C4-2B (cell line): ENCODE measurements around the gene ALDH9A1.

Experiments
- ZFX ChIP-seq: fragments of 450-650 bp; IDR thresholded peaks from 2 replicates; pipeline ENCODE4 v1.6.1; 2017
- TF ChIP-seq, protein P1 (sequence below): fragments of 450-650 bp; conservative IDR thresholded peaks from 2 replicates; pipeline ENCODE4 v1.5.1; 2017; ENCODE audit warnings: mild to moderate bottlenecking

DNA sequence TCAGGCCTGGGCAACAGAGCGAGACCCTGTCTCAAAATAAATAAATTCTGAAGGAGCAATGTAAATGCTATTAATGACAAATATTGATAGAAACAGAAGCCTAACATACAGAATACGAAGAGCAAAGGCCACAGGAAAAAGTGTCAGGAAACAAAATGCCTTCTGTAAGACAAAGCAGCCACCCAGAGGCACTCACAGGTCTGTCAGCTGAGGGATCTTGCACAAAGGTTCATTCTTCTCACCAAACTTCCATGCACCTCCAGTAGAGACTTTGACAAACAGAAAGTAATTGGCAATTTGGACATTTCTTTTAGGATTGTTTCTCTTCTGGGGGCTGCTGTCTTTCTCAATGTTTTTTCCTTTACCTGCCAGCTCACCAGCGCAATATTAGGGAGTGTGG, 1.2 kb upstream of the ALDH9A1 start:
- TF ChIP-seq, protein P1, sequence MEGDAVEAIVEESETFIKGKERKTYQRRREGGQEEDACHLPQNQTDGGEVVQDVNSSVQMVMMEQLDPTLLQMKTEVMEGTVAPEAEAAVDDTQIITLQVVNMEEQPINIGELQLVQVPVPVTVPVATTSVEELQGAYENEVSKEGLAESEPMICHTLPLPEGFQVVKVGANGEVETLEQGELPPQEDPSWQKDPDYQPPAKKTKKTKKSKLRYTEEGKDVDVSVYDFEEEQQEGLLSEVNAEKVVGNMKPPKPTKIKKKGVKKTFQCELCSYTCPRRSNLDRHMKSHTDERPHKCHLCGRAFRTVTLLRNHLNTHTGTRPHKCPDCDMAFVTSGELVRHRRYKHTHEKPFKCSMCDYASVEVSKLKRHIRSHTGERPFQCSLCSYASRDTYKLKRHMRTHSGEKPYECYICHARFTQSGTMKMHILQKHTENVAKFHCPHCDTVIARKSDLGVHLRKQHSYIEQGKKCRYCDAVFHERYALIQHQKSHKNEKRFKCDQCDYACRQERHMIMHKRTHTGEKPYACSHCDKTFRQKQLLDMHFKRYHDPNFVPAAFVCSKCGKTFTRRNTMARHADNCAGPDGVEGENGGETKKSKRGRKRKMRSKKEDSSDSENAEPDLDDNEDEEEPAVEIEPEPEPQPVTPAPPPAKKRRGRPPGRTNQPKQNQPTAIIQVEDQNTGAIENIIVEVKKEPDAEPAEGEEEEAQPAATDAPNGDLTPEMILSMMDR: no peak
- no peak for TF ChIP-seq ZFX
